OCI-LY7 (cell line): ENCODE measurements around the gene STAT1.

ENCODE experiments used
- EZH2phosphoT487 ChIP-seq: fragments of 200-600 bp; sonication (generic); IDR thresholded peaks from 2 replicates; pipeline ENCODE4 v1.6.1; 2018; ENCODE audit warnings: low read depth, borderline replicate concordance, mild to moderate bottlenecking, mixed run types, antibody characterized with exemption, low read length, moderate library complexity, mixed read lengths
- TF ChIP-seq, protein P1 (sequence below): fragments of 200-600 bp; sonication (generic); conservative IDR thresholded peaks from 2 replicates; pipeline ENCODE4 v1.5.1; 2014; ENCODE audit warnings: mild to moderate bottlenecking, antibody characterized with exemption, low read length, moderate library complexity, mixed read lengths

DNA sequence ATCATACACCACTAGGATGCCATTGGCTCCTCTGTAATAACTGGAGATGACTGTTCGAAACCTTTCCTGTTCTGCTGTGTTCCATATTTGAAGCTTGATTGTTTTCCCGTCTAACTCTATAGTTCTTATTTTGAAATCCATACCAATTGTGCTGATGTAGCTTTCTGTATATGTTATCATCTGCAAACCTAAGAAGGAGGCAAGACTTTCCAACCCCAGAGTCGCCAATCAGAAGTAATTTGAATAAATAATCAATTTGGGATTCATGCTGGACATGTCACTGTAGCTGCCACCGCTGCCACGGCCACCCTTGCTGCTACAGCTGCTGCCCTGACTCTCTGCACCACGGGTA, 20.7 kb downstream of the STAT1 start:
- TF ChIP-seq, protein P1, sequence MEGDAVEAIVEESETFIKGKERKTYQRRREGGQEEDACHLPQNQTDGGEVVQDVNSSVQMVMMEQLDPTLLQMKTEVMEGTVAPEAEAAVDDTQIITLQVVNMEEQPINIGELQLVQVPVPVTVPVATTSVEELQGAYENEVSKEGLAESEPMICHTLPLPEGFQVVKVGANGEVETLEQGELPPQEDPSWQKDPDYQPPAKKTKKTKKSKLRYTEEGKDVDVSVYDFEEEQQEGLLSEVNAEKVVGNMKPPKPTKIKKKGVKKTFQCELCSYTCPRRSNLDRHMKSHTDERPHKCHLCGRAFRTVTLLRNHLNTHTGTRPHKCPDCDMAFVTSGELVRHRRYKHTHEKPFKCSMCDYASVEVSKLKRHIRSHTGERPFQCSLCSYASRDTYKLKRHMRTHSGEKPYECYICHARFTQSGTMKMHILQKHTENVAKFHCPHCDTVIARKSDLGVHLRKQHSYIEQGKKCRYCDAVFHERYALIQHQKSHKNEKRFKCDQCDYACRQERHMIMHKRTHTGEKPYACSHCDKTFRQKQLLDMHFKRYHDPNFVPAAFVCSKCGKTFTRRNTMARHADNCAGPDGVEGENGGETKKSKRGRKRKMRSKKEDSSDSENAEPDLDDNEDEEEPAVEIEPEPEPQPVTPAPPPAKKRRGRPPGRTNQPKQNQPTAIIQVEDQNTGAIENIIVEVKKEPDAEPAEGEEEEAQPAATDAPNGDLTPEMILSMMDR, result no peak
- TF ChIP-seq EZH2phosphoT487, result no peak
